ENCODE results near the gene MEIOB.

MEIOB gene

DNA sequence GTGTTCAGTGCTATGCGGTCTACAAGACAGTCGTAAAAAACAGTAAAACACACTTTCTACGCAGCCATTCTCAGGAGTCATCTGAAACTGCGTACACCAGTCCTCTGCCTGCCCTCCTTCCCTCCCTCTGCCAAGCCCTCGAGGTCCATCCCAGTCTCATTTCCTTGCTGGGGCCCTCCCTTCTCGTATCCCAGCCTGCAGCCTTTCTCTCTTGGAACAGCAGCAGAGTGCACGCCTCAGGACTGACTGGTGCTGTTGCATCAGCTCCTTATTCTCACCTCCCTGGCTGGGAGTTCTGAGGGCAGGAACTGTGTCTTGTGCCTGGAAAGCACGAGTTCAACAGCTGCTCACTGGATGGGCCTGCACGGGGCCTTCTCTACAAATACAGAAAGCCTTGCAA lies 32.4 kb downstream of the MEIOB start:
- peak; percentile 81; the same call in 1 of the 2 replicates for TF ChIP-seq HDGF (IDR thresholded peaks at IDR 0.05; ENCODE audit: borderline replicate concordance)
- TF ChIP-seq FOXM1 (IDR thresholded peaks at IDR 0.05; ENCODE audit: borderline replicate concordance) = no peak
- peak; percentile 92 for TF ChIP-seq L3MBTL2 (conservative IDR thresholded peaks at IDR 0.05)
- ChIA-PET CTCF (no interaction called here), POLR2A (interaction anchor here (0.9 to 3.4 kb wide), 8 partner anchors 11 to 134 kb away, joined by 3 to 19 read pairs (median 5); partner anchors contain the start of genes FAHD1, HAGH, MAPK8IP3 and NUBP2)
- DNase-seq (ENCODE audit: extremely low spot score) = peak; percentile 49

DNA sequence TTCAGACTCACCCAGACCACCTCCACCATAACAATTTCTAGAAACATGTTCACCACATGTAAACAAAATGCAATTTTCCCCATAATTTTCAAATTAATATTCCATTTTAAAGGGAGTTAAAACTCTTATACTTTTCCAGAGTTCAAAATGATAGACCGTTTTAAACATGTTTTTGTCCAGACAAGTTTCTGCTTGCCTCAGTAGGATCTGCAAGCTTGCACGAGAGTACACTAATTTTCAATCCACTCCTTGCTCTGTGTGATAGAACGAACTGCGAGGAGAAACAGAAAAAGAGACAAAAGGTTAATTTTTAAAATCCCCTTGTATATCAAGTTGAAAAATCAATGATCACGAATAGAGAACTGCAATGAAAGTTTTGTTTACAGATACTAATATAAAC lies 37.9 kb downstream of the MEIOB start:
- no peak for DNase-seq (ENCODE audit: extremely low spot score)
- no peak for TF ChIP-seq FOXA1 (IDR thresholded peaks at IDR 0.05)
- no peak for TF ChIP-seq SP1 (IDR thresholded peaks at IDR 0.05)
- no peak for TF ChIP-seq ARNT (IDR thresholded peaks at IDR 0.05)
- TF ChIP-seq FOXM1 (IDR thresholded peaks at IDR 0.05; ENCODE audit: borderline replicate concordance) = no peak
- no peak for TF ChIP-seq CTBP1 (IDR thresholded peaks at IDR 0.05; ENCODE audit: borderline replicate concordance)
- TF ChIP-seq ZNF384 (IDR thresholded peaks at IDR 0.05) = no peak
- no peak for TF ChIP-seq PKNOX1 (IDR thresholded peaks at IDR 0.05)
- TF ChIP-seq ELF4 (IDR thresholded peaks at IDR 0.05) = no peak
- TF ChIP-seq SUZ12 (IDR thresholded peaks at IDR 0.05) = no peak
- TF ChIP-seq TARDBP (IDR thresholded peaks at IDR 0.05) = no peak
- no peak for TF ChIP-seq HDGF (IDR thresholded peaks at IDR 0.05; ENCODE audit: borderline replicate concordance)
- no peak for TF ChIP-seq L3MBTL2 (conservative IDR thresholded peaks at IDR 0.05)
- no peak for TF ChIP-seq NFRKB (IDR thresholded peaks at IDR 0.05)
- no peak for TF ChIP-seq BHLHE40 (IDR thresholded peaks at IDR 0.05; ENCODE audit: borderline replicate concordance)
- TF ChIP-seq LEF1 (IDR thresholded peaks at IDR 0.05; ENCODE audit: borderline replicate concordance) = no peak
- no peak for TF ChIP-seq FOXK2 (IDR thresholded peaks at IDR 0.05)
- CTCF ChIA-PET = no interaction called here
- POLR2A ChIA-PET = interaction anchor here (1.2 kb wide), 1 partner anchor 131 kb away, joined by 3 read pairs; the partner anchor contains the start of gene RPS2

GRCh38 chr16:1832838-1833454 lies 39.0 kb downstream of the MEIOB start:
- CTCF ChIA-PET = no interaction called here
- POLR2A ChIA-PET = no interaction called here
- no peak for DNase-seq (ENCODE audit: extremely low spot score)
- TF ChIP-seq NFRKB (IDR thresholded peaks at IDR 0.05) (no peak), BHLHE40 (IDR thresholded peaks at IDR 0.05; ENCODE audit: borderline replicate concordance) (no peak), ZNF384 (IDR thresholded peaks at IDR 0.05) (no peak), LEF1 (IDR thresholded peaks at IDR 0.05; ENCODE audit: borderline replicate concordance) (no peak), PKNOX1 (IDR thresholded peaks at IDR 0.05) (no peak), FOXA1 (IDR thresholded peaks at IDR 0.05) (no peak), HDGF (IDR thresholded peaks at IDR 0.05; ENCODE audit: borderline replicate concordance) (no peak), CTBP1 (IDR thresholded peaks at IDR 0.05; ENCODE audit: borderline replicate concordance) (no peak), TARDBP (IDR thresholded peaks at IDR 0.05) (no peak), L3MBTL2 (conservative IDR thresholded peaks at IDR 0.05) (no peak), SP1 (IDR thresholded peaks at IDR 0.05) (no peak), FOXM1 (IDR thresholded peaks at IDR 0.05; ENCODE audit: borderline replicate concordance) (no peak), SUZ12 (IDR thresholded peaks at IDR 0.05) (no peak), FOXK2 (IDR thresholded peaks at IDR 0.05) (no peak), ELF4 (IDR thresholded peaks at IDR 0.05) (no peak)

DNA sequence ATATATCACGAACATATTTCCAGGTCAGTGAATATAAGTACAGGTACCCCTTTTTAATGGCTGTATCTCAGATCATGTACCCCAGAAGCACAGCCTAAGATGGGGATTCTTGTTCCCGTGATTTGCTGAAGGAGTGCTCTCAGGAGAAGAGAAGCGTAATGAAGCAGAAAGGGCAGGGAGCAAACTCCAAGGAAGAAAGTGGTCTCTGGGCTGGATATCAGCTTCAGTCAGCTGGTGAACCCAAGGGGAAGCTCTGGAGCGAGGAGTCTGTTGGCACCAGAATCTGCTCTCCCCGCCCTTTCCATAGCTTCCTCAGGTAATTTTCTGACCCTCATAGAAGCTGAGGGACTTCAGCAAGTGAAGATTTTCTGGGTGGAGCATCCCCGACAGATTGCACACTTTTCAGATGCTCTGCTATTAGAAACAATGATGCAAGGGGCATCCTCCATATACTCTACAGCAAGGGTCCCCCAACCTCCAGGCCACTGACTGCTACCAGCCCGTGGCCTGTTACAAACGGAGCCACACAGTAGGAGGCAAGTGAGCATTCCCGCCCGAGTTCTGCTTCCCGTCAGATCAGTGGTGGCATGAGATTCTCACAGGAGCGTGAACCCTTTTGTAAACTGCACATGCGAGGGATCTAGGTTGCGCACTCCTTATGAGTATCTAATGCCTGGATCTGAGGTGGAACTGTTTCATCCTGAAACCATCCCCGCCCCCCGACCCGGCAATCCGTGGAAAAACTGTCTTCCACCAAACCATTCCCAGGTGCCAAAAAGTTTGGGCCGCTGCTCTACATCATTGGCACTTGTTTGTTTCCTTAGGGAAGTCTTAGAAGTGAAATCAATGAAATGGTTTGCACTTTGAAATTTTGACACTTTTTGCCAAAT lies 40.5 kb downstream of the MEIOB start:
- ChIA-PET POLR2A (no interaction called here), CTCF (no interaction called here)

GRCh38 chr16:1830213-1830612 lies 41.8 kb downstream of the MEIOB start:
- POLR2A ChIA-PET = no interaction called here
- DNase-seq (ENCODE audit: extremely low spot score) = no peak
- CTCF ChIA-PET = no interaction called here
- TF ChIP-seq NFRKB (IDR thresholded peaks at IDR 0.05) = no peak

More for the DNA sequence above, 40.5 kb downstream of the MEIOB start:
- TF ChIP-seq SUZ12 (IDR thresholded peaks at IDR 0.05) (no peak), ZNF384 (IDR thresholded peaks at IDR 0.05) (no peak), CTBP1 (IDR thresholded peaks at IDR 0.05; ENCODE audit: borderline replicate concordance) (no peak), NFRKB (IDR thresholded peaks at IDR 0.05) (no peak), ARNT (IDR thresholded peaks at IDR 0.05) (no peak), PKNOX1 (IDR thresholded peaks at IDR 0.05) (no peak), BHLHE40 (IDR thresholded peaks at IDR 0.05; ENCODE audit: borderline replicate concordance) (no peak), LEF1 (IDR thresholded peaks at IDR 0.05; ENCODE audit: borderline replicate concordance) (no peak), ELF4 (IDR thresholded peaks at IDR 0.05) (no peak), FOXK2 (IDR thresholded peaks at IDR 0.05) (no peak), SP1 (IDR thresholded peaks at IDR 0.05) (no peak), FOXA1 (IDR thresholded peaks at IDR 0.05) (no peak), L3MBTL2 (conservative IDR thresholded peaks at IDR 0.05) (no peak), TARDBP (IDR thresholded peaks at IDR 0.05) (no peak)
- DNase-seq (ENCODE audit: extremely low spot score) = no peak
